Ureter (tissue), 1 donor: ENCODE results near the gene HYDIN. TPM values are rescaled to one million over a fixed set of nuclear protein-coding genes. Genes with fewer than 3 reads are reported as not detected.

Experiments used
- DNase-seq: peaks from one replicate; pipeline ENCODE4 v3.0.0-alpha.2; 2020; ENCODE audit warnings: low spot score
- total RNA-seq: library from RNA; stranded (reverse); gene quantifications from one replicate; pipeline ENCODE4 v1.2.4, GENCODE V29; 2023
- donor health status: DM: yes; HTN: yes; CAD: no.

Gene HYDIN
- total RNA-seq, 1 donor from 2014 or later = 8.4 TPM

DNA sequence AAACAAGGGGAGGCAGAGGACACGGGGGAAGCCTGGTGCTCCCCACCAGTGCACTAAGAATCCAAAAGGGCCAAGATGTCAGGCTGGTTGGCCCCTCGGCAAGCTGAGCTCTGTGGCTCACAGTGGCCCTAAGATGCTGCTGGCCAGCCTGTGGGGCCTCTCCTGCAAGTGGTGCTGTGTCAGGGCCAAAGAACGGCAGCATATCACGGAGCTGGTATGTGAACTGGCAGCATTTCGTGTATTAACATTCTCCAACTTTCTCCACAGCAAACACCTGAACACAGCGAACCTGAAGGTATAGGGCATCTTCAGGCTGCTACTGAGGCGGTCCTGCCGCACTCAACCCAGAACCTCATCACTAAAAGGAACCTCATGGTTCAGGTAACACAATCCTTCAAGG is 464.3 kb downstream of the HYDIN start:
- DNase-seq = no peak

DNA sequence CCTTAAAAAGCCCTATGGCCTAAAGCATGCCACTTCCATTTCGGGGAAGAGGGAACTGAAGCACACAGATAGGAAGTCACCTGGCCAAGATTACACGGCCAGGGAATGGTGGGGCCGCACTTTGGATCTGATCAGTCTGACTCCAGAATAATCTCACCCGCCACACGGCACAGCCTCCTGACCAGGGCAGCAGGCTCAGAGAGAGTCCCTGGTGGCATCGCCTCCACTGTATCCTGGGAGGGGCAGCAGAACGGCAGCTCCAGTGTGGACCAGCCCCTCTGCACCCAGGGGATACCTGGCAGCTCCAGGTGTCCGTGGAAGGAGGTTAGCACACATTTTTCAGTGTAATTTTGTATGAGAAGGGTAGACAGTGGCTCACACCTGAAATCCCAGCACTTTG is 465.0 kb downstream of the HYDIN start:
- DNase-seq = no peak

DNA sequence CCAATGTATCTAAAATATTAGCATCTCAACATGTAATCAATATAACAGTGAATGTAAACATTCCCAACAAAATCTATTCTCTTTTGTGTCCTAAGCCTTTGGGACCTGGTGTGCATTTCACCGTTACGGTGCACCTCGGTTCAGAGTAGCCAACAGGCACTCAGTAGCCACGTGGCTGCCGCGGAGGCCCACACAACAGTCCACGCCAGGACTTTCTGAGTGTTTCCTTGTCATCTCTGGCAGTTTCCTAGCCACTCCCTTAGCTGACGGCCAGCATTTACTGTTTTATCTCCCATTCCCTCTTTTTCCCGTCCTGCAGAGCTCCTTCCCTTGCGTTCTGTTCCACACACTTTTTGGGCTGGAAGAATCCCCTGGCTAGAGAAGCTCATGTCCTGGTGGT is 465.9 kb downstream of the HYDIN start:
- DNase-seq = no peak

DNA sequence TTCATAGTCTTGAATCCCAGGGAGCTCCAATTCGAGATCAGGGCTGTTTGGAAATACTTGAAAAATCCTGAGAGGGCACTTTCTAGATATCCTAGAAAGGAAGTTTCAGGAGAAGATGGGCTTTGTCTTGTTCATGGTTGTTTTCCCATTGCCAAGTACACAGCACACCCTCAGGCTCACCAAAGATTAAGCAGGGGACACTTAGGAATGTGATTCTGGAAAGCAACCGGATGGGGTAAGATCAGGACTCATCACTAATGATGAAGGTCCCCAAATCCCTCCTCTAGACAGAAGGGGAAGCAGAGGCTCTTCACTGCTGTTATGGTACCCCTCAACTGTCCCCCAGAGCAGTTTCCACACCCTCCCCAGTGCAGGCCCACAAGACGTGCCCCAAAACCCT is 470.3 kb downstream of the HYDIN start:
- no peak for DNase-seq

DNA sequence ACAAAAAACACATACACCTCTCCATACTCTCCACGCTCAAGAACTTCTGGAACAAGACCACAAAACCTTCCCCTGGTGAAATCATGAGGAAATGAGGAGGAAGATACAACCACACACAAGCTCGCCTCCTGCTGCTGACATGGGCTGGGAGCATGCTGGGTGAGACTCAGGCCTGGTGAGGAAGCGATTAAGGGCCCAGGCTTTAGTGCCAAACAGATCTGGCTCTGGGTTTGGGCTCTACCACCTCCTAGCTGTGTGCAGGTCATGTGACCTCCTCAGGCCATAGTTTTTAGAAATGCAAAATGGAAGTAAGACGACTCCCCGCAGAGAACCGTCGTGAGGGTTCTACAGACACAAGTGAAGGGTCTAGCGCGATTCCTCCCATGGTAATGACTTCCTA is 470.9 kb downstream of the HYDIN start:
- no peak for DNase-seq

DNA sequence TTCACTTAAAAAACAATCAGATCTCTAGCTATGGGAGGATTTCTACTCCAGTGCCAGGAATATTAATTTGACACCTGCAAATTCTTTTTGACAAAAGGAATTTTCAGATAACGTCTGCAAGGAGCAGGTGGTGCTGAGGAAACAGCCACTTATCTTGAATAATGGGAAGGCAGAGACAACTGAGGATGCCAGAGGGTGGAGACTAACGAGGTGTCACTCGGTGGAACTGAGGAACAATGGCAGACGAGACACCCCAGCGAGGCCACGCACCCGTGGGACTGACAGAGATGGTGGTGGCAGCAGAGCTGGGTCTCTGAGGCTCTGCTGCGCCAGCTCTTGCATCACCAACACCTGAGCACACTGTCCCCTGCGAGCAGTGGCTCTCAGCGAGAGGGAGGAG is 471.7 kb downstream of the HYDIN start:
- no peak for DNase-seq

Other genes starting within 250 kb of the HYDIN start
- 27.7 TPM for gene CMTR2, start 58.7 kb upstream of the HYDIN start, total RNA-seq
- 0.89 TPM for gene CALB2, start 128.0 kb upstream of the HYDIN start, total RNA-seq
- gene TLE7, start 211.3 kb upstream of the HYDIN start, total RNA-seq = not detected
- 11.6 TPM for gene ZNF23, start 231.5 kb upstream of the HYDIN start, total RNA-seq